HG03175 (cell line): ENCODE results near the gene SBSN.
"Not testable (repeated sequence)": the region's sequence is repeated elsewhere in the genome, so short reads cannot be mapped to it uniquely, and the experiment has no call there.

Experiments
- ATAC-seq: cut with Tn5 transposase; IDR thresholded peaks from one replicate; pipeline ENCODE4 v1.9.1; 2021; ENCODE audit warnings: mild to moderate bottlenecking, moderate library complexity; ENCODE audit not compliant: unreplicated experiment

The SBSN gene

DNA sequence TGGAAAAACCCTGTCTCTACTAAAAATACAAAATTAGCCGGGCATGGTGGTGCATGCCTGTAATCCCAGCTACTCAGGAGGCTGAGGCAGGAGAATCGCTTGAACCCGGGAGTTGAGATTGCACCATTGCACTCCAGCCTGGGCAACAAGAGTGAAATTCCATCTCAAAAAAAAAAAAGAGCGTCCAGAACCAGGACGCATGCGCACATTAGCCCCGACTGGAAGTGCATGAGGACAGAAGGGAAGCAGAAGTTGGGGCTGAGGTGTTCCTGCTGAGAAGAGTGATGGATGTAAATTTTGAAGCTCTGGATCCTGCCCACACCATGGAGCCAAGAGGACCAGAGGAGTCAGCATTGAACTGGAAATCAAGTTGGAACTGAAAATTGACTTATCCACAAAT, 53.5 kb downstream of the SBSN start:
- ATAC-seq, result not testable (repeated sequence)

DNA sequence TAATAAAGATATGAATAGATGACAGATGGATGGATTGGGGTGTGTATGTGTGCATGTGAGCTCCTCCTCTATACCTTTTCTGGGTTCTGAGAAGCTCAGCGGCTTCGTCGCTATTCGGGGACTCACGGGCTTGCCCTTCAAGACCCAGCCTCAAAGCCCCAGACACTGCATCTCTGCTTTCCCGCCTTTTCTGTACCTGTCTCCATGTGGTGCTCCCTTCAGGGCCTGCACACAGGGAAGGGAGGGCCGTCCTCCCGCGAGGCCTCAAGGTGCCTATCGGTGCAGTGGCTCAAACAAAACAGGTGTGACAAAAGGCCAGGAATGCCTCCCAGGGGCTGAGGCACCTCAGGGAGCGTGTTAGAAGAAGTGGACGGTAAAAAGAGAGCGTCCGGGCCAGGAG, 54.0 kb downstream of the SBSN start:
- ATAC-seq, result no peak
